SH-SY5Y (cell line): ENCODE results near the gene PDPN.

Experiments
- GATA2 ChIP-seq: IDR thresholded peaks from 2 replicates; pipeline ENCODE4 v1.6.1; 2011; ENCODE audit warnings: mild to moderate bottlenecking, low read depth, low read length
- GATA3 ChIP-seq: IDR thresholded peaks from 2 replicates; pipeline ENCODE4 v1.6.1; 2011; ENCODE audit warnings: low read depth, mild to moderate bottlenecking, low read length, moderate library complexity

- TF ChIP-seq GATA2 (no peak), GATA3 (no peak)
These were observed 43.9 kb upstream of the PDPN start for GRCh38 chr1:13539683-13540082.
